ENCODE data around the gene MOCS3.
"Not testable (repeated sequence)": the region's sequence is repeated elsewhere in the genome, so short reads cannot be mapped to it uniquely, and the experiment has no call there.

The MOCS3 gene

GRCh38 chr20:50932691-50933280, 25.8 kb upstream of the MOCS3 start:
- DNase-seq: no peak

GRCh38 chr20:50933589-50933988, 25.0 kb upstream of the MOCS3 start:
- no peak for DNase-seq

GRCh38 chr20:50943069-50943468, 15.5 kb upstream of the MOCS3 start:
- DNase-seq: no peak

GRCh38 chr20:50948132-50948785, 10.4 kb upstream of the MOCS3 start:
- DNase-seq: no peak

GRCh38 chr20:50953196-50953595, 5.4 kb upstream of the MOCS3 start:
- no peak for DNase-seq

- no peak for DNase-seq
Measured at GRCh38 chr20:50953821-50954220, 4.8 kb upstream of the MOCS3 start.

- DNase-seq: no peak
Measured at GRCh38 chr20:50957276-50957675, 1.3 kb upstream of the MOCS3 start.

GRCh38 chr20:50957798-50958614, 612 bp upstream of the MOCS3 start, which contains the start of gene DPM1:
Gene DPM1 (minus strand): TSS chr20:50958532. CDS start chr20:50958523, 9 bp downstream.
- DNase-seq: peak; percentile 95

GRCh38 chr20:50959543-50960126, 1.0 kb downstream of the MOCS3 start:
- DNase-seq: no peak

- peak; percentile 91 for DNase-seq
Measured at GRCh38 chr20:50967586-50967985, 9.0 kb downstream of the MOCS3 start.

GRCh38 chr20:50968289-50968688, 9.7 kb downstream of the MOCS3 start:
- DNase-seq: no peak

- DNase-seq: no peak
Measured at GRCh38 chr20:50969435-50969834, 10.8 kb downstream of the MOCS3 start.

GRCh38 chr20:50969912-50970311, 11.3 kb downstream of the MOCS3 start:
- no peak for DNase-seq

GRCh38 chr20:50975701-50976330, 17.2 kb downstream of the MOCS3 start:
- no peak for DNase-seq

GRCh38 chr20:50977066-50978021, 18.7 kb downstream of the MOCS3 start:
- DNase-seq: no peak

GRCh38 chr20:50978533-50978932, 19.9 kb downstream of the MOCS3 start:
- DNase-seq: not testable (repeated sequence)

GRCh38 chr20:50980071-50980681, 21.6 kb downstream of the MOCS3 start:
- no peak for DNase-seq

- no peak for DNase-seq
Measured at GRCh38 chr20:50980851-50981713, 22.5 kb downstream of the MOCS3 start.

- no peak for DNase-seq
Measured at GRCh38 chr20:50981714-50982048, 23.1 kb downstream of the MOCS3 start.

GRCh38 chr20:50982363-50982762, 23.7 kb downstream of the MOCS3 start:
- DNase-seq: no peak

GRCh38 chr20:50983321-50983720, 24.7 kb downstream of the MOCS3 start:
- DNase-seq: no peak

All from DMS 273 treated with DMSO at 0.1 percent for 48 hours (cell line).